ENCODE measurements around the gene SLC46A2. TPM values are rescaled to one million over a fixed set of nuclear protein-coding genes. Genes with fewer than 3 reads are reported as not detected.

The SLC46A2 gene
- total RNA-seq, 4 donors from 2014 or later = 49.5 to 95.9 (median 63.0) TPM

- DNase-seq (ENCODE audit: low spot score in 2 of 2) = no peak
- TF ChIP-seq CTCF (IDR thresholded peaks at IDR 0.05) = no peak
- no peak for TF ChIP-seq POLR2A (IDR thresholded peaks at IDR 0.05)
Observed at GRCh38 chr9:112863214-112863613, 27.5 kb downstream of the SLC46A2 start.

GRCh38 chr9:112861638-112862555 lies 28.8 kb downstream of the SLC46A2 start:
- H3K4me3 ChIP-seq (ENCODE audit: low read depth, poor library complexity, severe bottlenecking) = no peak overlapping the region
- intact Hi-C loops (cut with DNase I; ENCODE audit: low total_unique reads) = no loop called here
- TF ChIP-seq CTCF (IDR thresholded peaks at IDR 0.05) (no peak), POLR2A (IDR thresholded peaks at IDR 0.05) (no peak)
- no peak for DNase-seq (ENCODE audit: low spot score in 2 of 2)
- WGBS, 2 donors = 81 to 87% methylated on average over 19 of the region's 19 CpGs

More at GRCh38 chr9:112863214-112863613, 27.5 kb downstream of the SLC46A2 start:
- H3K4me3 ChIP-seq (ENCODE audit: low read depth, poor library complexity, severe bottlenecking) = no peak overlapping the region
- intact Hi-C loops (cut with DNase I; ENCODE audit: low total_unique reads) = no loop called here
- 27 to 41% methylated on average over 4 of the region's 4 CpGs for WGBS, 2 donors

DNA sequence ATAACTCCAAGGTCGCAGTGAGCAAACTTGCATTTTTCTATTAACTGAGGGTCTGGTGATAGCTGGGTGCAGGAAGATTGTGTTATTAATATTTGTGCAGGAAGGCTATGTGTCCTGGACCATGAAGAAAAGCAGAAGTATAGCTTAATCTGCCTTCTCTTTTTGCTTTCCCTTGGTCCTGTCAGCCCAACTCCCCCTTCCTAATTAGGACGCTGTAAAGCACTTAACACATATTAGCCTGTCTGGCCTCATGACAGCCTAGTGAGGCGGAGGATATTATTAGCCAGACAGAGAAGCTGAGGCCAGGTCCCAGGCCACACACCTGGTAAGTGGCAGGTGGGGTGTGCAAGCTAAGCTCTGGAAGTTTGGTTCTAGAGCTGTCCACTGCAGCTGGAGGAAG lies 29.5 kb downstream of the SLC46A2 start:
- H3K4me3 ChIP-seq (ENCODE audit: low read depth, poor library complexity, severe bottlenecking) = no peak overlapping the region
- WGBS, 2 donors = 88 to 92% methylated on average over 3 of the region's 3 CpGs
- intact Hi-C loops (cut with DNase I; ENCODE audit: low total_unique reads) = no loop called here
- TF ChIP-seq POLR2A (IDR thresholded peaks at IDR 0.05) (no peak), CTCF (IDR thresholded peaks at IDR 0.05) (no peak)
- DNase-seq (ENCODE audit: low spot score in 2 of 2) = no peak

GRCh38 chr9:112860451-112860850 lies 30.2 kb downstream of the SLC46A2 start:
- TF ChIP-seq CTCF (IDR thresholded peaks at IDR 0.05) (no peak), POLR2A (IDR thresholded peaks at IDR 0.05) (no peak)
- DNase-seq (ENCODE audit: low spot score in 2 of 2) = no peak
- intact Hi-C loops (cut with DNase I; ENCODE audit: low total_unique reads) = no loop called here
- no peak overlapping the region for H3K4me3 ChIP-seq (ENCODE audit: low read depth, poor library complexity, severe bottlenecking)
- 78 to 85% methylated on average over 1 of the region's 1 CpG for WGBS, 2 donors

GRCh38 chr9:112858625-112859147 lies 32.0 kb downstream of the SLC46A2 start:
- no peak overlapping the region for H3K4me3 ChIP-seq (ENCODE audit: low read depth, poor library complexity, severe bottlenecking)
- TF ChIP-seq CTCF (IDR thresholded peaks at IDR 0.05) (no peak), POLR2A (IDR thresholded peaks at IDR 0.05) (no peak)
- intact Hi-C loops (cut with DNase I; ENCODE audit: low total_unique reads) = no loop called here
- no peak for DNase-seq (ENCODE audit: low spot score in 2 of 2)
- 55 to 59% methylated on average over 6 of the region's 6 CpGs for WGBS, 2 donors

Data from lower leg skin (tissue), 4 donors.